Stimulated activated naive CD4-positive, alpha-beta T cell treated with Interleukin-2 at 50 U/mL for 16 hours (primary cell): ENCODE results near the gene FLVCR1.
"Not testable (repeated sequence)": the region's sequence is repeated elsewhere in the genome, so short reads cannot be mapped to it uniquely, and the experiment has no call there.

ENCODE experiments used
- DNase-seq: peaks from one replicate; lab custom pipeline; 2025; lab: John Stamatoyannopoulos, UW

FLVCR1 gene

GRCh38 chr1:212860713-212861581 is 2.9 kb downstream of the FLVCR1 start:
- DNase-seq = no peak

- no peak for DNase-seq
These were observed 4.1 kb downstream of the FLVCR1 start for GRCh38 chr1:212862111-212862690.

- DNase-seq = not testable (repeated sequence)
These were observed 5.3 kb downstream of the FLVCR1 start for GRCh38 chr1:212863345-212863744.

GRCh38 chr1:212864201-212864600 is 6.1 kb downstream of the FLVCR1 start:
- DNase-seq = no peak

GRCh38 chr1:212867192-212867591 is 9.1 kb downstream of the FLVCR1 start:
- no peak for DNase-seq

- no peak for DNase-seq
These were observed 13.9 kb downstream of the FLVCR1 start for GRCh38 chr1:212871976-212872375.

- no peak for DNase-seq
These were observed 15.4 kb downstream of the FLVCR1 start for GRCh38 chr1:212873518-212873917.

- no peak for DNase-seq
These were observed 20.3 kb downstream of the FLVCR1 start for GRCh38 chr1:212878418-212878817.

GRCh38 chr1:212879947-212880690 is 22.0 kb downstream of the FLVCR1 start:
- DNase-seq = no peak

- no peak for DNase-seq
These were observed 26.5 kb downstream of the FLVCR1 start for GRCh38 chr1:212884592-212884991.

GRCh38 chr1:212892108-212892507 is 34.0 kb downstream of the FLVCR1 start:
- no peak for DNase-seq

- no peak for DNase-seq
These were observed 41.8 kb downstream of the FLVCR1 start for GRCh38 chr1:212899845-212900244.

- DNase-seq = no peak
These were observed 43.2 kb downstream of the FLVCR1 start for GRCh38 chr1:212901290-212901689.

GRCh38 chr1:212902054-212902453 is 44.0 kb downstream of the FLVCR1 start:
- no peak for DNase-seq

GRCh38 chr1:212903664-212904063 is 45.6 kb downstream of the FLVCR1 start:
- DNase-seq = no peak

- not testable (repeated sequence) for DNase-seq
These were observed 50.0 kb downstream of the FLVCR1 start for GRCh38 chr1:212908071-212908470.

GRCh38 chr1:212908971-212909370 is 50.9 kb downstream of the FLVCR1 start:
- DNase-seq = no peak

- DNase-seq = no peak
These were observed 51.6 kb downstream of the FLVCR1 start for GRCh38 chr1:212909652-212910063.

GRCh38 chr1:212910213-212910612 is 52.1 kb downstream of the FLVCR1 start:
- DNase-seq = not testable (repeated sequence)

- DNase-seq = not testable (repeated sequence)
These were observed 55.6 kb downstream of the FLVCR1 start for GRCh38 chr1:212913638-212914037.

GRCh38 chr1:212914110-212914509 is 56.0 kb downstream of the FLVCR1 start:
- not testable (repeated sequence) for DNase-seq

GRCh38 chr1:212914789-212915188 is 56.7 kb downstream of the FLVCR1 start:
- no peak for DNase-seq
